ENCODE data around the gene RRBP1.

Gene RRBP1

GRCh38 chr20:17612992-17613327, 69.1 kb downstream of the RRBP1 start:
- no peak for DNase-seq (ENCODE audit: low read depth in 2 of 3, low spot score in 2 of 3)

GRCh38 chr20:17612287-17612991, 69.6 kb downstream of the RRBP1 start:
- DNase-seq (ENCODE audit: low read depth in 2 of 3, low spot score in 2 of 3) = no peak

- no peak for DNase-seq (ENCODE audit: low read depth in 2 of 3, low spot score in 2 of 3)
Measured at GRCh38 chr20:17611540-17612286, 70.3 kb downstream of the RRBP1 start.

GRCh38 chr20:17611290-17611539, 70.8 kb downstream of the RRBP1 start:
- no peak for DNase-seq (ENCODE audit: low read depth in 2 of 3, low spot score in 2 of 3)

GRCh38 chr20:17610566-17611289, 71.3 kb downstream of the RRBP1 start:
- no peak for DNase-seq (ENCODE audit: low read depth in 2 of 3, low spot score in 2 of 3)

- DNase-seq (ENCODE audit: low read depth in 2 of 3, low spot score in 2 of 3) = no peak
Measured at GRCh38 chr20:17609811-17610377, 72.1 kb downstream of the RRBP1 start.

GRCh38 chr20:17608701-17609497, 73.1 kb downstream of the RRBP1 start:
- no peak for DNase-seq (ENCODE audit: low read depth in 2 of 3, low spot score in 2 of 3)

- no peak for DNase-seq (ENCODE audit: low read depth in 2 of 3, low spot score in 2 of 3)
Measured at GRCh38 chr20:17606001-17606400, 76.0 kb downstream of the RRBP1 start.

- no peak for DNase-seq (ENCODE audit: low read depth in 2 of 3, low spot score in 2 of 3)
Measured at GRCh38 chr20:17605131-17605660, 76.8 kb downstream of the RRBP1 start.

GRCh38 chr20:17602493-17602892, 79.5 kb downstream of the RRBP1 start:
- no peak for DNase-seq (ENCODE audit: low read depth in 2 of 3, low spot score in 2 of 3)

- DNase-seq (ENCODE audit: low read depth in 2 of 3, low spot score in 2 of 3) = no peak
Measured at GRCh38 chr20:17601957-17602356, 80.1 kb downstream of the RRBP1 start.

- DNase-seq (ENCODE audit: low read depth in 2 of 3, low spot score in 2 of 3) = no peak
Measured at GRCh38 chr20:17598013-17598550, 84.0 kb downstream of the RRBP1 start.

GRCh38 chr20:17595856-17596255, 86.2 kb downstream of the RRBP1 start:
- no peak for DNase-seq (ENCODE audit: low read depth in 2 of 3, low spot score in 2 of 3)

- no peak for DNase-seq (ENCODE audit: low read depth in 2 of 3, low spot score in 2 of 3)
Measured at GRCh38 chr20:17594443-17594842, 87.6 kb downstream of the RRBP1 start.

GRCh38 chr20:17593902-17594301, 88.1 kb downstream of the RRBP1 start:
- DNase-seq (ENCODE audit: low read depth in 2 of 3, low spot score in 2 of 3) = no peak

GRCh38 chr20:17590245-17590644, 91.8 kb downstream of the RRBP1 start:
- no peak for DNase-seq (ENCODE audit: low read depth in 2 of 3, low spot score in 2 of 3)

GRCh38 chr20:17589161-17589834, 92.7 kb downstream of the RRBP1 start:
- DNase-seq (ENCODE audit: low read depth in 2 of 3, low spot score in 2 of 3) = no peak

- no peak for DNase-seq (ENCODE audit: low read depth in 2 of 3, low spot score in 2 of 3)
Measured at GRCh38 chr20:17587824-17588223, 94.2 kb downstream of the RRBP1 start.

GRCh38 chr20:17587148-17587547, 94.9 kb downstream of the RRBP1 start:
- DNase-seq (ENCODE audit: low read depth in 2 of 3, low spot score in 2 of 3) = no peak

GRCh38 chr20:17586250-17586649, 95.8 kb downstream of the RRBP1 start:
- DNase-seq (ENCODE audit: low read depth in 2 of 3, low spot score in 2 of 3) = no peak
